Glomerular visceral epithelial cell (primary cell): ENCODE data around the gene CHRM5.

Experiments
- DNase-seq: peaks from one replicate; pipeline ENCODE4 v3.0.0-alpha.2; 2016; ENCODE audit errors: extremely low spot score

Gene CHRM5

GRCh38 chr15:34101366-34102174 is 133.3 kb downstream of the CHRM5 start, which contains the start of the genes EMC7 and PGBD4:
EMC7 (minus strand) TSS chr15:34101862; CDS start chr15:34101839, 23 bp downstream.
PGBD4 (plus strand) TSS chr15:34102083; CDS start chr15:34102532, 449 bp downstream.
- DNase-seq, result peak; percentile 99

GRCh38 chr15:34102175-34102925 is 134.1 kb downstream of the CHRM5 start:
- DNase-seq, result no peak

- no peak for DNase-seq
Observed at GRCh38 chr15:34106423-34106822, 138.1 kb downstream of the CHRM5 start.

DNA sequence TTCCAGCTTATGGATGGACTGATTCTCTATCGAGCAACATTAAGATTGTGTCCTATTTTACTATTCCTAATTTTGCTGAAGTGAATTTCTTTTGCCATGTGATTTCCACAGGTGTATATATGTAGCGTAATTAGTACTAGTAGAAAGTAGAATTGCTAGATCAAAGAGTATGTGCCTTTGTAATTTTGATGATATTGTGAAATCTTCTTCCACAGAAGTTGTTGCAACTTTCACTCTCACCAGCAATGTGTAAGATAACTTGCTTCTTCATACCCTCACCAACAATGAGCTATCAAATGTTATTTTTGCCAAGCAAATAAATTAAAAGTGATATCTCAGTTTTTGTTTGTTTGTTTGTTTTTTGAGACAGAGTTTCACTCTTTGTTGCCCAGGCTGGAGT is 139.0 kb downstream of the CHRM5 start:
- DNase-seq, result no peak

- DNase-seq, result peak; percentile 54
Observed at GRCh38 chr15:34109797-34110663, 141.7 kb downstream of the CHRM5 start.

- no peak for DNase-seq
Observed at GRCh38 chr15:34111488-34111887, 143.2 kb downstream of the CHRM5 start.

- no peak for DNase-seq
Observed at GRCh38 chr15:34114215-34114614, 145.9 kb downstream of the CHRM5 start.

GRCh38 chr15:34114739-34115138 is 146.4 kb downstream of the CHRM5 start:
- no peak for DNase-seq

GRCh38 chr15:34116620-34117019 is 148.3 kb downstream of the CHRM5 start:
- DNase-seq, result no peak
